GM21381 (cell line): ENCODE measurements around the gene RBX1.
"Not testable (repeated sequence)": the region's sequence is repeated elsewhere in the genome, so short reads cannot be mapped to it uniquely, and the experiment has no call there.

Experiments used
- ATAC-seq: cut with Tn5 transposase; IDR thresholded peaks from one replicate; pipeline ENCODE4 v1.9.1; 2021; ENCODE audit warnings: mild to moderate bottlenecking, moderate library complexity; ENCODE audit not compliant: unreplicated experiment

Gene RBX1

GRCh38 chr22:40967111-40967760 is 16.1 kb downstream of the RBX1 start:
- no peak for ATAC-seq

DNA sequence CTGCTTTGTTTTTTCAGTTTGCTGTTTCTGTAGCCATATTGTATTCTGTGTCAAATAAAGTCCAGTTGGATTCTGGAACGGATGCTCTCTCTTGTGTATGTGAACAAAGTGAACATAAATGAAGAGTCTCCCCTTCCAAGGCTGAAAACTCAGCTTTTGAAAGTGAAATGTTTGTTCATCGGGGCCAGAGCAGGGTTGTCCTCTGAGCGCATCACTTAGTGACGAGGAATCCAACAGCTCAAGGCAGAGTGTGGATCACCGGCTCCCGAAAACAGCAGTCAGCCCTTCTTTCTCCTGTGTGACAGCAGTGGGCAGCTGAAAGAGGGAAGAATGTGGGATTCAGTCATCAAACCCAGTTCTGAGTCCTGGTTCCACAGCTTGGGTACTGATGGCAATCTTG is 21.4 kb downstream of the RBX1 start:
- no peak for ATAC-seq

- ATAC-seq = no peak
These were observed 22.0 kb downstream of the RBX1 start for GRCh38 chr22:40973144-40973543.

GRCh38 chr22:40975366-40975765 is 24.2 kb downstream of the RBX1 start:
- ATAC-seq = no peak

GRCh38 chr22:40976866-40977700 is 25.9 kb downstream of the RBX1 start:
- ATAC-seq = no peak

DNA sequence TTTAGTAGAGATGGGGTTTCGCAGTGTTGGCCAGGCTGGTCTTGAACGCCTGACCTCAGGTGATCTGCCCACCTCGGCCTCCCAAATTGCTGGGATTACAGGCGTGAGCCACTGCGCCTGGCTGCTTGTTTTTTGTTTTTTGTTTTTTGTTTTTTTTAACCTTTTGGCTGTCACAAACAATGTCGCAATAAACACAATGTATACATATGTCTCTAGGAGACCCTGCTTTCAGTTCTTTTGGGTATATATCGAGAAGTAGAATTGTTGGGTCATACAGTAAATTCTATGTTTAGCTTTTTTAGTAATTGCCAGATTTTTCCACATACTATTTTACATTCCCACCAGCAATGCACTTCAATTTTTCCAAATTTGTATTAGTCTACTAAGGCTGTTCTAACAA is 28.0 kb downstream of the RBX1 start:
- no peak for ATAC-seq

- ATAC-seq = no peak
These were observed 28.7 kb downstream of the RBX1 start for GRCh38 chr22:40979871-40980270.

- no peak for ATAC-seq
These were observed 31.6 kb downstream of the RBX1 start for GRCh38 chr22:40982482-40983385.

- ATAC-seq = no peak
These were observed 40.1 kb downstream of the RBX1 start for GRCh38 chr22:40991298-40991697.

GRCh38 chr22:40995821-40996220 is 44.6 kb downstream of the RBX1 start:
- ATAC-seq = no peak

DNA sequence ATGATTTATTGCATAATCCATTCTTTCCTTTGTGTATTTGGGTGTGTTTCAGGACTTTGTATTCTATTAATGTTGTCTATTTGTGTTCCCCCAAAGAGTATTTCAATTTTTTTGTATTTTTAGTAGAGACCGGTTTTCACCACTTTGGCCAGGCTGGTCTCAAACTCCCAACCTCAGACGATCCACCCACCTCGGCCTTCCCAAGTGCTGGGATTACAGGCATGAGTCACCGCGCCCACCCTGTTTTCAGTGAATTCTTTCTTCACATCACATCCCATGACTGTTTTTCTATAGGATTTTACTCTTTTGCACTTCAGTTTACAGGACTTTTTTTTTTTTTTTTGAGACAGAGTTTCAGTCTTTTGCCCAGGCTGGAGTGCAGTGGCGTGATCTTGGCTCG is 46.3 kb downstream of the RBX1 start:
- ATAC-seq = no peak

- no peak for ATAC-seq
These were observed 48.9 kb downstream of the RBX1 start for GRCh38 chr22:41000040-41000565.

DNA sequence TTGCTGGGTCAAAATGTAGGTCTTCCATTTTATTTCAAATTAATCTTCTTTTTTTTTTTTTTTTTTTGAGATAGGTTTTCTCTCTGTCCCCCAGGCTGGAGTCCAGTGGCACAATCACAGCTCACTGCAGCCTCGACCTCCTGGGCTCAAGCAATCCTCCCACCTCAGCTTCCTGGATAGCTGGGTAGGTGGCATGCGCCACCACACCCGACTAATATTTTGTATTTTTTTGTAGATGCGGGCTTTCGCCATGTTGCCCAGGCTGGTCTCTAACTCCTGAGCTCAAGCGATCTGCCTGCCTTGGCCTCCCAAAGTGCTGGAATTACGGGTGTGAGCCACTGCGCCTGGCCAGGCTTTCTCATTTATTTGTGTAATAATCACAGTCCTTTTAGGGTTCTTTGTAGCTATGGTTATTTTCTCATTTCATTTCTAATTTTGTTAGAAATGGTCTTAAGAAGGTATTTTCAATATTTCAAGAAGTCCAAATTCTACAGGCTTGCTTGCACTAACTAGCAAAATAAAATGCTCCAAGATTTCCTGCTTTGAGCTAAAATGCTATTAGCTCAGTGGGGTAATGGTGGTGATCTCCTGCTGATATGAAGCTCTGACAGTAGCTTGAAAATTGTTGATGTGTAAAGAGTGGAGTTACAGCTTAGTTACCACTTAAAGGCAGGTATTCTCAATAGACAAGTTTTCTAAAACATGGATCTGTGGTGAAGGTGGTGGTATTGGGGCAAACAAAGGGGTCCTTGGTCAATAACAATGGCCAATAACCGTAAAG is 50.0 kb downstream of the RBX1 start:
- ATAC-seq = no peak

DNA sequence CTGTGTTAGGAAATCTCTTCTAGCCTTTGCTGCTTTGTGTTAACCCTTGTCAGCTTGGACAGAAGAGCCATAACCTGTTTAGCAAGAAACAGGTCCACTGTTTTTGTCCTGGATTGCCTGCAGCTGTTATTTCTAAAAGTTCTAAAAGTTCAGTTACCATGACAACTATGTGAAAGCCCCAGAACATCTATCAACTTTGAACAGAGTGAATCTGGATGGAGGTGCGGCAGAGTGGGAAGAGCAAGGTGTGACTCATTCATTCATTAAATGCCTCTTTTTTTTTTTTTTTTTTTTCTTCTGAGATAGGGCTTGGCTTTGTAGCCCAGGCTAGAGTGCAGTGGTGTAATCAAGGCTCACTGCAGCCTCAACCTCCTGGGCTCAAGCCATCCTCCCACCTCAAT is 50.5 kb downstream of the RBX1 start:
- ATAC-seq = no peak

GRCh38 chr22:41002386-41002785 is 51.2 kb downstream of the RBX1 start:
- not testable (repeated sequence) for ATAC-seq

GRCh38 chr22:41003066-41003465 is 51.9 kb downstream of the RBX1 start:
- ATAC-seq = no peak

DNA sequence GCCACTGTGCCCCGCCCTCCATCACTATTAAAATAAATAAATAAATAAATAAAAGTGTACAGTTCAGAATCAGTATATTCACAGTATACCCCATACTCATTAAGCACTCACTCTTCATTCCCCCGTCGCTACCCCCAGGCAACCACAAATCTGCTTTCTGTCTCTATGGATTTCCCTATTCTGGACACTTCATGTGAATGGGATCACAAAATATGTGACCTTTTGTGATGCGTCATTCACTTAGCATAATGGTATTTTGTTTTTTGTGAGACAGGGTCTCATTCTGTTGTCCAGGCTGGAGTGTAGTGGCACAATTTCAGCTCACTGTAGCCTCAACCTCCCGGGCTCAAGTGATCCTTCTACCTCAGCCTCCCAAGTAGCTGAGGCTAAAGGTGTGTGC is 52.8 kb downstream of the RBX1 start:
- no peak for ATAC-seq

DNA sequence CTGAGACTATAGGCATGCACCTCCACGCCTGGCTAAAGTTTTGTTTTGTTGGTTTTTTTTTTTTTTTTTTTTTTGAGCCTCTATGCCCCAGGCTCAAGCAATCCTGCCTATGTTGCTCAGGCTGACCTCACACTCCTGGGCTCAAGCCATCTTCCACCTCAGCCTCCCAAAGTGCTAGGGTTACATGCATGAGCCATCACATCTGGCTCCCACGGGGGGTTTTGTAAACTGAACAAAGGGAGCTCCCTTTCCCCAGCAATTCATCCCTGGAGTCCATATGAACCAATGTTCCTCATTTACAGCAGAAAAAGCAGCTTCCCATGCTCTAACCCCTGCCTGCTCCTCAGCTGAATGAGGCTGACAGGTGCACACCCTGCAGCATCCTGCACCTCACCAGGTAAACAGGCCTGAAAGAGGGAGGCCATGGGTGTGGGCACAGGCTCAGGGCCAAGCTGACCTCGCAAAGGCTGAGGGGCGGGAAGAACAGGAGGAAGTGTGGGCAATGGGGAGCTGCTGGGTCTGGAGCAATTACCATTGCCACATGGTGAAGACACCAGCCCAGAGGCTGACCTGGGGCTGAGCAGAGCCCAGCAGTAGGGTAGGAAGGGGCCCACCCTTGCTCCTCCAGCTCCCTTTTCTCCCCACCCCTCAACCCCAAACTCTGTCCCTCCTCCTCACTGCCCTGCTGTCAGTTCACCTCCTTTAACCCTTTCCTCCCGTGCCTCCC is 58.2 kb downstream of the RBX1 start:
- ATAC-seq = no peak

GRCh38 chr22:41015003-41015402 is 63.8 kb downstream of the RBX1 start:
- no peak for ATAC-seq
